Vagina (tissue), 2 donors: Measurements from ENCODE around the gene MRPL20. TPM values are rescaled to one million over a fixed set of nuclear protein-coding genes. Genes with fewer than 3 reads are reported as not detected.

Experiments
- DNase-seq, 2 donors: peaks; one replicate each; pipeline ENCODE4 v3.0.0-alpha.2; 2017; ENCODE audit errors: extremely low spot score in 2 of 2
- H3K27ac ChIP-seq: fragments of 200-600 bp; sonication (generic); one replicate; pipeline ENCODE4 v1.5.1; 2019
- H3K27me3 ChIP-seq: fragments of 200-600 bp; sonication (generic); one replicate; pipeline ENCODE4 v1.5.1; 2019
- H3K36me3 ChIP-seq, 2 donors: fragments of 200-600 bp; sonication (generic); one replicate each; pipeline ENCODE4 v1.5.1; 2017 to 2019
- H3K4me1 ChIP-seq: fragments of 200-600 bp; sonication (generic); one replicate; pipeline ENCODE4 v1.5.1; 2019
- H3K4me3 ChIP-seq, 2 donors: fragments of 200-600 bp; sonication (generic); 1 replicate in 1 of 2; 2 replicates in 1 of 2; pipeline ENCODE4 v1.5.1; 2016 to 2019
- H3K9me3 ChIP-seq: fragments of 200-600 bp; sonication (generic); one replicate; pipeline ENCODE4 v1.5.1; 2019
- POLR2A ChIP-seq, 2 donors: fragments of 450-650 bp; IDR thresholded peaks; one replicate each; pipeline ENCODE4 v1.6.1; 2017; ENCODE audit warnings: antibody characterized with exemption in 2 of 2, mild to moderate bottlenecking in 2 of 2, moderate library complexity in 2 of 2
- POLR2AphosphoS5 ChIP-seq, 2 donors: sonication (generic); formaldehyde crosslinking; IDR thresholded peaks; one replicate each; pipeline ENCODE4 v1.9.0; 2017; ENCODE audit warnings: antibody characterized with exemption in 2 of 2, mild to moderate bottlenecking in 2 of 2, low read depth in 1 of 2; ENCODE audit not compliant: insufficient read depth in 1 of 2
- intact Hi-C: fragments of 100-400 bp; cut with DNase I; formaldehyde crosslinking; loops from one replicate; pipeline ENCODE4 v1.15.1; 2023
- total RNA-seq: library from RNA; depleted of rRNA; stranded (reverse); fragments of >200 nt; gene quantifications from one replicate; pipeline ENCODE4 v1.2.3, GENCODE V29; 2016
- TF ChIP-seq, protein P1 (sequence below), 3 experiments: fragments of 450-650 bp in 2 of 3; fragments of 200-600 bp in 1 of 3; sonication (generic) in 1 of 3; IDR thresholded peaks; one replicate each; pipeline ENCODE4 v1.5.1; 2017 to 2019; ENCODE audit warnings: antibody characterized with exemption in 3 of 3, mild to moderate bottlenecking in 2 of 3, moderate library complexity in 2 of 3

The MRPL20 gene
- total RNA-seq, 1 donor from 2014 or later, result 84.2 TPM

DNA sequence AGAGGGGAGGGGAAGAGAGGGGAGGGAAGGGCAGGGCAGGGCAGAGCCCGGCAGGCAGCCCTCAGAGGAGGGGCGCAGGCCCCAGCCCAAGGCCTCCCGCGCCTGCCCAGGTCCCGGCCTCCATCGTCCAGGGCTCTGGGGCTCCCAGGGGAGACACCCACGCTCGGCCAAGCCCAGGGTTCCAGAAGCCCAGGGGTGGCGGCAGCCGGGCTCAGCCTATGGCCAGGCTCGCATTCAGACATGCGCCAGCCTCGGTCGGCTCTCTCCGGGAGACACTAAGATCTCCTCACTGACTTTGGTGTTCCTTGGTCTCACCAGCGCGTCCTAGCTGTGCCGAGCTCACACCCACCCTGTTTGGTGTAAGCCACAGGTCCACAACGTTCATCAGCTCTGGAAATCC is 21.1 kb upstream of the MRPL20 start:
- no peaks in the 10 kb centered on the region for H3K27me3 ChIP-seq
- peaks cover 43% of the 10 kb centered on the region for H3K4me1 ChIP-seq
- no peaks in the 10 kb centered on the region for H3K36me3 ChIP-seq
- TF ChIP-seq, protein P1, sequence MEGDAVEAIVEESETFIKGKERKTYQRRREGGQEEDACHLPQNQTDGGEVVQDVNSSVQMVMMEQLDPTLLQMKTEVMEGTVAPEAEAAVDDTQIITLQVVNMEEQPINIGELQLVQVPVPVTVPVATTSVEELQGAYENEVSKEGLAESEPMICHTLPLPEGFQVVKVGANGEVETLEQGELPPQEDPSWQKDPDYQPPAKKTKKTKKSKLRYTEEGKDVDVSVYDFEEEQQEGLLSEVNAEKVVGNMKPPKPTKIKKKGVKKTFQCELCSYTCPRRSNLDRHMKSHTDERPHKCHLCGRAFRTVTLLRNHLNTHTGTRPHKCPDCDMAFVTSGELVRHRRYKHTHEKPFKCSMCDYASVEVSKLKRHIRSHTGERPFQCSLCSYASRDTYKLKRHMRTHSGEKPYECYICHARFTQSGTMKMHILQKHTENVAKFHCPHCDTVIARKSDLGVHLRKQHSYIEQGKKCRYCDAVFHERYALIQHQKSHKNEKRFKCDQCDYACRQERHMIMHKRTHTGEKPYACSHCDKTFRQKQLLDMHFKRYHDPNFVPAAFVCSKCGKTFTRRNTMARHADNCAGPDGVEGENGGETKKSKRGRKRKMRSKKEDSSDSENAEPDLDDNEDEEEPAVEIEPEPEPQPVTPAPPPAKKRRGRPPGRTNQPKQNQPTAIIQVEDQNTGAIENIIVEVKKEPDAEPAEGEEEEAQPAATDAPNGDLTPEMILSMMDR (IDR thresholded peaks at IDR 0.05), result no peak
- TF ChIP-seq POLR2AphosphoS5 (IDR thresholded peaks at IDR 0.05; ENCODE audit: insufficient read depth in 1 of 2, low read depth in 1 of 2), result no peak
- TF ChIP-seq POLR2A (IDR thresholded peaks at IDR 0.05), result no peak
- no peak overlapping the region for H3K4me3 ChIP-seq
- no peaks in the 10 kb centered on the region for H3K9me3 ChIP-seq
- no peak for DNase-seq
- no peak overlapping the region for H3K27ac ChIP-seq
- intact Hi-C loops, result no loop called here

DNA sequence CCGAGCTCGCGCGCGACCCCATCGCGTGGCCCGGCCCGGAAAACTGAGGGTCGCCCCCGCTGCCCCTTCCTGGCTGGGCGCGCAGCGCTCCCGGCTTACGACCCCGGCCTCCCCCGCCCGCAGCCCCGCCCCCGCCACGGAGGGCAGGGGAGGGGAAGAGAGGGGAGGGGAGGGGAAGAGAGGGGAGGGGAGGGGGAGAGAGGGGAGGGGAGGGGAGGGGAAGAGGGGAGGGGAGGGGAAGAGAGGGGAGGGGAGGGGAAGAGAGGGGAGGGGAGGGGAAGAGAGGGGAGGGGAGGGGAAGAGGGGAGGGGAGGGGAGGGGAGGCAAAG is 20.7 kb upstream of the MRPL20 start:
- intact Hi-C loops, result no loop called here
- Histone ChIP-seq H3K4me1 (peaks cover 40% of the 10 kb centered on the region), H3K4me3 (peak overlapping the region; percentile 44 to 49), H3K36me3 (no peaks in the 10 kb centered on the region), H3K27me3 (no peaks in the 10 kb centered on the region), H3K9me3 (no peaks in the 10 kb centered on the region), H3K27ac (peak overlapping the region; percentile 75)
- TF ChIP-seq, protein P1 (IDR thresholded peaks at IDR 0.05), result no peak
- TF ChIP-seq POLR2AphosphoS5 (IDR thresholded peaks at IDR 0.05; ENCODE audit: insufficient read depth in 1 of 2, low read depth in 1 of 2), result no peak
- no peak for TF ChIP-seq POLR2A (IDR thresholded peaks at IDR 0.05)
- no peak for DNase-seq

DNA sequence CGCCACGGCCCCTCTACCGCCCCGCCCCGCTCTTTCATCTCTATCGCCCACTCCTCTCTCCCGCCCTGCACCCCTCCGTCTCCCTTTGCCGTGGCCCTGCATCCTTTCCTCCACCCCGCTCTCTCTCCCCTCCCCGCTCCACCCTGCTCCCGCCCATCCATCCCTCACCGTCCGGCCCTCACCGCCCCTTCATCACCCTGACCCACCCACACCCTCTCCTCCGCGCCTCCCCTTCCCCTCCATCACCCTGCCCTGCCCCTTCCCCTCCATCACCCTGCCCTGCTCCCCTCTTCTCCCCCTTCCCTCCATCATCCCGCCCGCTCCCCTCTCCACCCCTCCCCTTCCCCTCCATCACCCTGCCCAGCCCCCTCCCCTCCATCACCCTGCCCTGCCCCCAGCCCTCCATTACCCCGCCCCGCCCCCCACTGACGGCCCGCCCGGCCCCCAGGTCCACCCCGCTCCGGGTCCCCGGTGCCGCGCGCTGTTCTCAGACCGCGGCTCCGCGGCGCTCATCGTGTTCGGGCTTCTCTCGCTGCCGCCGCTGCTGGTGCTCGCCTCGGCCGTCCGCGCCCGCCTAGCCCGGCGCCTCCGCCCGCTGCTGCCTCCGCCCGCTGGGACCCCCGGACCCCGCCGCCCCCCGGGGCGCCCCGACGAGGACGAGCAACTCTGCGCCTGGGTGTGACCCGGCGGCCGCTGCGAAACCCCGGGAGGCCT is 20.2 kb upstream of the MRPL20 start:
- TF ChIP-seq, protein P1 (IDR thresholded peaks at IDR 0.05), result no peak
- TF ChIP-seq POLR2AphosphoS5 (IDR thresholded peaks at IDR 0.05; ENCODE audit: insufficient read depth in 1 of 2, low read depth in 1 of 2) (no peak), POLR2A (IDR thresholded peaks at IDR 0.05) (no peak)
- Histone ChIP-seq H3K36me3 (no peaks in the 10 kb centered on the region), H3K9me3 (no peaks in the 10 kb centered on the region), H3K4me3 (peak overlapping the region; percentile 44 to 49), H3K27me3 (no peaks in the 10 kb centered on the region), H3K4me1 (peaks cover 40% of the 10 kb centered on the region), H3K27ac (peak overlapping the region; percentile 75)
- intact Hi-C loops, result no loop called here
- peak in 1 of 2 donors; percentile 100 for DNase-seq

DNA sequence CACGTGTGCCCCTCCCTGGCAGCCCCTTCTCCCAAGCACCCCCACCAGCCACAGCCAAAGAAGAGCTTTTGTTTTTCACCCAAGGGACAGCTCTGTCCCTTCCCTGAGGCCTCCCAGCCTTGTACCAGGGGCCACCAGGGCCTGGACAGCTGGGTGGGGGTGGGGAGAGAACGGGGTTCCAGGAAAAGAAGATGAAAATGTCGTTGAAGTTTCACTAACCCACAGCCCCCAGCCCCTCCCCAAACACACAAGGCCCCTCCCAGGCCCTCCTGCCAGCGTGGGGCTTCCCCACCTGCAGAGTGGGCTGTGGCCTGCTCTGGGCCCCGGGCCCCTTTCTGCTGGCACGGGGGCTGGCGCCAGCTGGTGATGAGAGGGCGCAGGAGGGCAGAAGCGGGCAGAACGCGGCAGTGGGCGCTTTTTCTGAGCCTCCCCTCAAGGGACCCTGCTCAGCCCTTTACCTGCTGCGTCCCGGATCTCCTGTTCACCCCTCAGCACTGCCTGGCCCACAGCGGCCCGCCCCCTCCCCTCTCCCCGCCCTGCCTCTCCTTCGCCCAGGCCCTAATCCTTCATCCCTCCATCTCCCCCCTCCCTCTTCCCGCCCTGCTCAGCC is 19.5 kb upstream of the MRPL20 start:
- intact Hi-C loops, result no loop called here
- Histone ChIP-seq H3K9me3 (no peaks in the 10 kb centered on the region), H3K27me3 (no peaks in the 10 kb centered on the region), H3K4me1 (peaks cover 40% of the 10 kb centered on the region), H3K36me3 (no peaks in the 10 kb centered on the region), H3K27ac (no peak overlapping the region), H3K4me3 (no peak overlapping the region)
- DNase-seq, result no peak
- TF ChIP-seq, protein P1 (IDR thresholded peaks at IDR 0.05), result no peak
- TF ChIP-seq POLR2A (IDR thresholded peaks at IDR 0.05) (no peak), POLR2AphosphoS5 (IDR thresholded peaks at IDR 0.05; ENCODE audit: insufficient read depth in 1 of 2, low read depth in 1 of 2) (no peak)
